ENCODE measurements around the gene KIRREL2. TPM values are rescaled to one million over a fixed set of nuclear protein-coding genes. Genes with fewer than 3 reads are reported as not detected.

Gene KIRREL2
- total RNA-seq, 1 experiment from 2014 or later = 3.1 TPM

DNA sequence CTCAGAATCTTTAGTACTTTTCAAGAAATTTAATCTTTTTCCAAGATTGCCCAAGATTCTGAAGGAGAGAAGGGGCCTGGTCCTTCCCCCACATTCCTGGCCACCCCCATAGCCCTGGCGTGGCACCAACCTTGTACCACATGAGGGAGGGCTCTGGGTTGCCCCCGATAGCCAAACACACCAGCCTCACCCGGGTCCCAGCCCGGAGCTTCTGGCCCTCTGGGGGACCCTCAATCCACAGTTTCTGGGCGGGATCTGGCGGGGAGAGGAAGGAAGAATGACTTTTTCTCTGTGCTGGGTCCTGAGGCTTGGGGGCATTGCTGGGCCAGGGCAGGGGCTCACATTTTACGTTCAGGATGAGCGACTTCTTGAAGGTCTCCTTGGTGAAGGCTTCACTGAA is 8.8 kb upstream of the KIRREL2 start:
- Histone ChIP-seq H2BK5ac (ENCODE audit: insufficient read length, low read length) (no peak overlapping the region), H3K4ac (ENCODE audit: low read depth, low read length) (no peak overlapping the region), H3K23ac (ENCODE audit: insufficient read length, low read depth, low read length) (no peak overlapping the region), H4K5ac (ENCODE audit: insufficient read length, low read depth, low read length) (no peak overlapping the region), H2AK5ac (ENCODE audit: insufficient read length, low read length) (no peak overlapping the region), H2AFZ (ENCODE audit: low read length) (no peak overlapping the region), H3K4me1 (ENCODE audit: insufficient read depth, low read length) (no peaks in the 10 kb centered on the region), H3K79me2 (ENCODE audit: insufficient read depth, low read length) (no peaks in the 10 kb centered on the region), H2BK15ac (ENCODE audit: low read depth, low read length) (no peak overlapping the region), H2BK12ac (ENCODE audit: insufficient read length, low read depth, low read length) (no peak overlapping the region), H3K79me1 (ENCODE audit: insufficient read depth, low read depth, low read length, poor library complexity, severe bottlenecking) (no peaks in the 10 kb centered on the region), H3T11ph (ENCODE audit: low read length) (no peak overlapping the region), H3K23me2 (ENCODE audit: insufficient read length, low read depth, low read length, poor library complexity, severe bottlenecking) (peaks cover 18% of the 10 kb centered on the region), H2BK120ac (ENCODE audit: low read depth, low read length, poor library complexity, severe bottlenecking) (no peak overlapping the region), H3K27ac (ENCODE audit: insufficient read length, low read depth, low read length) (no peak overlapping the region), H4K8ac (replicated peaks; ENCODE audit: insufficient read length, low read depth, low read length) (no peak overlapping the region), H3K14ac (ENCODE audit: insufficient read depth, low read length) (no peak overlapping the region), H2BK20ac (ENCODE audit: low read depth, low read length, poor library complexity, severe bottlenecking) (no peak overlapping the region), H3K9ac (ENCODE audit: extremely low read depth, insufficient read length, low read length) (no peak overlapping the region), H3K4me2 (ENCODE audit: insufficient read depth, insufficient read length, low read length) (no peak overlapping the region), H3K56ac (ENCODE audit: insufficient read length, low read depth, low read length) (no peak overlapping the region), H4K91ac (ENCODE audit: insufficient read length, low read depth, low read length) (no peak overlapping the region), H3K18ac (ENCODE audit: insufficient read length, low read depth, low read length) (no peak overlapping the region), H3K9me3 (ENCODE audit: control insufficient read depth, low read depth, low read length) (no peaks in the 10 kb centered on the region), H3K27me3 (ENCODE audit: insufficient read depth, low read length) (peaks cover 22% of the 10 kb centered on the region; the same call in 1 of the 2 replicates), H4K20me1 (ENCODE audit: control insufficient read depth, insufficient read depth, insufficient read length) (no peaks in the 10 kb centered on the region)
- DNase-seq = no peak
- WGBS (ENCODE audit: extremely low coverage, insufficient read length, low lambda C conversion rate) = no CpG with 5 or more reads among the region's 8 CpGs
- TF ChIP-seq, protein P1, sequence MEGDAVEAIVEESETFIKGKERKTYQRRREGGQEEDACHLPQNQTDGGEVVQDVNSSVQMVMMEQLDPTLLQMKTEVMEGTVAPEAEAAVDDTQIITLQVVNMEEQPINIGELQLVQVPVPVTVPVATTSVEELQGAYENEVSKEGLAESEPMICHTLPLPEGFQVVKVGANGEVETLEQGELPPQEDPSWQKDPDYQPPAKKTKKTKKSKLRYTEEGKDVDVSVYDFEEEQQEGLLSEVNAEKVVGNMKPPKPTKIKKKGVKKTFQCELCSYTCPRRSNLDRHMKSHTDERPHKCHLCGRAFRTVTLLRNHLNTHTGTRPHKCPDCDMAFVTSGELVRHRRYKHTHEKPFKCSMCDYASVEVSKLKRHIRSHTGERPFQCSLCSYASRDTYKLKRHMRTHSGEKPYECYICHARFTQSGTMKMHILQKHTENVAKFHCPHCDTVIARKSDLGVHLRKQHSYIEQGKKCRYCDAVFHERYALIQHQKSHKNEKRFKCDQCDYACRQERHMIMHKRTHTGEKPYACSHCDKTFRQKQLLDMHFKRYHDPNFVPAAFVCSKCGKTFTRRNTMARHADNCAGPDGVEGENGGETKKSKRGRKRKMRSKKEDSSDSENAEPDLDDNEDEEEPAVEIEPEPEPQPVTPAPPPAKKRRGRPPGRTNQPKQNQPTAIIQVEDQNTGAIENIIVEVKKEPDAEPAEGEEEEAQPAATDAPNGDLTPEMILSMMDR (conservative IDR thresholded peaks at IDR 0.05) = no peak
- Mint-ChIP-seq H3K4me1 (peaks cover 25 to 42% of the 10 kb centered on the region in 2 experiments), H3K27me3 (ENCODE audit: low read depth) (peaks cover 81% of the 10 kb centered on the region), H3K9me3 (peaks cover 2 to 3% of the 10 kb centered on the region in 2 experiments; a peak in 2 of 5 replicates), H3K4me3 (no peak overlapping the region), H3K27ac (no peak overlapping the region), H3K36me3 (ENCODE audit: insufficient read depth in 1 of 3, low read depth in 3 of 3) (no peaks in the 10 kb centered on the region; a peak in 1 of 7 replicates)
